Activated CD4-positive, alpha-beta T cell treated with anti-CD3 and anti-CD28 coated beads, Interleukin-2, amount 50 U/mL, for 4 hours (primary cell): ENCODE measurements around the gene HOXD13.
A peak's percentile ranks its signal among the peaks of the same experiment; 100 is the strongest.

Source experiments
- DNase-seq, 2 experiments: peaks; one replicate each; pipeline ENCODE4 v3.0.0-alpha.2; 2020

HOXD13 gene

DNA sequence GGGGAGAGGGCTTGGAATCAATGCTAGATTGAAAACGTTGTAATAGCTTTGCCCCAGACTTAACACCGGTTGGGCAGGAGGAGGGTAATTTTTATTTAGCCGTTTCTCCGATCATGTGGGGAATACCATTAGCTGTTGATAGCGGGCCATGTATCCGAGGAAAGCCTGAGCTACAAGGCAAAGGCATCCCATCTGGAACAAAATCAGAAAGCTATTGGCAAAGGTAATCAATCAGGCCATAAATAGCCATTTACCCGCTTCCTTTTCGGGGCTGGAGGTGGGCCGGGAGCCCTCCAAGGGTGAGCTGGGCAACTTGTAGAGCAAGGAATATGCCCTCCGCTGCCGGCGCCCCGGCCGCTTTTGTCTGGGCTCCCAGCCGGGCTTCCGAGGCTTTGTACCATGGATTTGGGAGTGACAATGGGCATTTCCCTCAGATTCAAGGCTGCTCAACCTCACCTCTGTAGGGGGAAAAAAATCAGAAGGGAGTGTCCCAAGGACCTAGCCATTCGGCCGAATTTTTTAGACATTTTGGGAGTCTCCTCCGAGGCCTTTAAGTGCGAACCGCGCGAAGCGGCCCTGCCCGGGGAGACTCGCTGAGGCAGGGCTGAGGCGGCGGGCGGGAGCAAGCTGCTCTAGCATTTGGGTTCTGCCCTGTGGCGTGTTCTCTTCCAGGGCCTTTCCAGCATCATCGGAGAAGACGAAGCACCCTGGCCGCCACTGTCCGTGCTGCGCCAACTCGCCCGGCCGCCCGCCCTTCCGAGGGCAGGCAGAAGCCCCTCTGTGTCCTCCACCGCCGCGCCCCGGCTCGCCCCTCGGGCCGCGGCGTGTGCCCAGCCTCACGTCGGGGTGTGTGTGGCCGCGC, 28.9 kb downstream of the HOXD13 start:
- DNase-seq: no peak

DNA sequence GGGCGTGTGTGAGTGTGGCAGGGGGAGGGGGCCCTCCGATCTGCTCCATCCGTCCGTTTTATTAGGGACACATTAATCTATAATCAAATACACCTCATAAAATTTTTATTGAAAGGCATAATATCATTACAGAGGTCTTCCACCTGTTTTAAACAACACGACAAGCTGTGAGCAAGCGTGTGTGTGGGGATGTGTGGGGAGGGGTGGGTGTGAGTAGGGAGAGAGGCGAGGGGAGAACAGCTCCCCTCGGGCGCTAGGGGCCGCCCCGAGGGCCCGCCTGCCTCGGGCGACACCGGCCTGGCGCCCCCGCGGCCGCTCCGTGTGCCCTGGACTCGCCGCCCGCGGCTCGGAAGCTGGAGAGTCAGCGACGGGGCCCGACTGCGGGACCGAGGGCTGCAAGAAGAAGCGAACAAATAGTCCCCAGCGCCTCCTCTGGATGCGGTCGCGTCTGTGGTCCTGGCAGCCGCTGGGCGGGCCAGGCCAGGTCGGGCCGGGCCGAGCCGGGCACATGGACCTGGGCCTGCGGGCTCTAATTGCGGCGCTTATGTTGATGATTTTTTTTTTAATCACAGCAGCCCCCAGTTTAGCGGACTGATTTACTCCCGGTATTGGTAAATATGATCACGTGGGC, 29.6 kb downstream of the HOXD13 start:
- DNase-seq: no peak

DNA sequence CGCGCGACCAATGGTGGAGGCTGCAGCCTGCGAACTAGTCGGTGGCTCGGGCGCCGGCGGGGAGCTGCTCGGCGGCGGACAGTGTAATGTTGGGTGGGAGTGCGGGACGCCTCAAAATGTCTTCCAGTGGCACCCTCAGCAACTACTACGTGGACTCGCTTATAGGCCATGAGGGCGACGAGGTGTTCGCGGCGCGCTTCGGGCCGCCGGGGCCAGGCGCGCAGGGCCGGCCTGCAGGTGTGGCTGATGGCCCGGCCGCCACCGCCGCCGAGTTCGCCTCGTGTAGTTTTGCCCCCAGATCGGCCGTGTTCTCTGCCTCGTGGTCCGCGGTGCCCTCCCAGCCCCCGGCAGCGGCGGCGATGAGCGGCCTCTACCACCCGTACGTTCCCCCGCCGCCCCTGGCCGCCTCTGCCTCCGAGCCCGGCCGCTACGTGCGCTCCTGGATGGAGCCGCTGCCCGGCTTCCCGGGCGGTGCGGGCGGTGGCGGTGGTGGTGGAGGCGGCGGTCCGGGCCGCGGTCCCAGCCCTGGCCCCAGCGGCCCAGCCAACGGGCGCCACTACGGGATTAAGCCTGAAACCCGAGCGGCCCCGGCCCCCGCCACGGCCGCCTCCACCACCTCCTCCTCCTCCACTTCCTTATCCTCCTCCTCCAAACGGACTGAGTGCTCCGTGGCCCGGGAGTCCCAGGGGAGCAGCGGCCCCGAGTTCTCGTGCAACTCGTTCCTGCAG, 30.3 kb downstream of the HOXD13 start, which contains the start of gene HOXD9:
TSS of gene HOXD9 (plus strand) at position 37 of the 728 bp plus-strand sequence. CDS start at position 87, 50 bp downstream.
- DNase-seq: no peak

DNA sequence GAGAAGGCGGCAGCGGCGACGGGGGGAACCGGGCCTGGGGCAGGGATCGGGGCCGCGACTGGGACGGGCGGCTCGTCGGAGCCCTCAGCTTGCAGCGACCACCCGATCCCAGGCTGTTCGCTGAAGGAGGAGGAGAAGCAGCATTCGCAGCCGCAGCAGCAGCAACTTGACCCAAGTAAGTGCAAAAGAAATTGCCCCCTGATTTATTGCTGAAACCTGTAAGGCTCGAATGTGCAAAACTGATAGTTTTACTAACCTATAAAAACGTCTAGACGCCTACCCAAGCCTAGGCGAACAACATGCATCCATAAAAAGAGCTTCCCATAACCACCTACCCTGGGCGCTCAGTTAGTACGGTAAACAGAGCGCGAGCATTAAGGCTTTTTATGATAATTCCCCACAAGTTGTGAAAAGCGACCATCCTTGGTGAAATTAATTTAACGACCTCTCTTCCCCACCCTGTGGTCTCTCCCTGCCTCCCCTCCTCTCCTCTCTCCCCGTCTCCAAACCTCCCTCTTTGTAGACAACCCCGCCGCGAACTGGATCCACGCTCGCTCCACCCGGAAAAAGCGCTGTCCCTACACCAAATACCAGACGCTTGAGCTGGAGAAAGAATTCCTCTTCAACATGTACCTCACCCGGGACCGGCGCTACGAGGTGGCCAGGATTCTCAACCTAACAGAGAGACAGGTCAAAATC, 31.0 kb downstream of the HOXD13 start:
- DNase-seq: no peak

DNA sequence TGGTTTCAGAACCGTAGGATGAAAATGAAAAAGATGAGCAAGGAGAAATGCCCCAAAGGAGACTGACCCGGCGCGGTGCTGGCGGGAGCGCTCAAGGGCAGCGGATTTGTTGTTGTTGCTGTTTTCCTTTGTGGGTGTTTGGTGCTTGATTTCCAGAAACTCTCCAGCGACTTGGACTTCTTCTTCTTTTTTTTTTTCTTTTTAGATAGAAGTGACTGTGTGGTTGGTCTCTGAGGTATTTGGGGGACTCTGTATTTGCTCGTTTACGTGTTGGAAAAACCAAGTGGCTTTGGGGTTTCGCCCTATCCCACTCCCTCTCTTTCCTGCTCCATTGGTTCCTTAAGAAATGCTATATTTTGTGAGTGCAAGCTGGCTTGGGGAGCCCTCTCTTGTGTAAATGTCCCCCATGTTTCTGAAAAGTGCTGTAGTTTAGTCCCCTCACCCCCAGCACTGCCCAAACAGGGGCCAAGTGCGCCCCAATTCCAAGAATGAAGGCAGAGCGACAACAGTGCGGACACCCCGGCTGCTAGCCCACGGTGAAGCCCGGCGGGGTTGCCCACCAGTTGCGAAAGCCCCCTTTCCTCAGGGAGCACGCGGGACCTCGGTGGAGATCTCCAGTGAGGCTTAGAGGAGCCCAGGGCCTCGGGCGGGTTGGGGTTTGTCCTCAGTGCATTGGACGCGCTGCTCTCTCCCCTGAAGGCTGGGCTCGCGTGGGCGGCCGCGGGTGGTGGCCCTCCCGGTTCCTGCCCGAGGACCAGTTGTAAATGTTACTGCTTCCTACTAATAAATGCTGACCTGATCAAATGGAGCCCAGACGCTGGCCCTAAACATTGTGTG, 31.8 kb downstream of the HOXD13 start:
- DNase-seq: no peak

DNA sequence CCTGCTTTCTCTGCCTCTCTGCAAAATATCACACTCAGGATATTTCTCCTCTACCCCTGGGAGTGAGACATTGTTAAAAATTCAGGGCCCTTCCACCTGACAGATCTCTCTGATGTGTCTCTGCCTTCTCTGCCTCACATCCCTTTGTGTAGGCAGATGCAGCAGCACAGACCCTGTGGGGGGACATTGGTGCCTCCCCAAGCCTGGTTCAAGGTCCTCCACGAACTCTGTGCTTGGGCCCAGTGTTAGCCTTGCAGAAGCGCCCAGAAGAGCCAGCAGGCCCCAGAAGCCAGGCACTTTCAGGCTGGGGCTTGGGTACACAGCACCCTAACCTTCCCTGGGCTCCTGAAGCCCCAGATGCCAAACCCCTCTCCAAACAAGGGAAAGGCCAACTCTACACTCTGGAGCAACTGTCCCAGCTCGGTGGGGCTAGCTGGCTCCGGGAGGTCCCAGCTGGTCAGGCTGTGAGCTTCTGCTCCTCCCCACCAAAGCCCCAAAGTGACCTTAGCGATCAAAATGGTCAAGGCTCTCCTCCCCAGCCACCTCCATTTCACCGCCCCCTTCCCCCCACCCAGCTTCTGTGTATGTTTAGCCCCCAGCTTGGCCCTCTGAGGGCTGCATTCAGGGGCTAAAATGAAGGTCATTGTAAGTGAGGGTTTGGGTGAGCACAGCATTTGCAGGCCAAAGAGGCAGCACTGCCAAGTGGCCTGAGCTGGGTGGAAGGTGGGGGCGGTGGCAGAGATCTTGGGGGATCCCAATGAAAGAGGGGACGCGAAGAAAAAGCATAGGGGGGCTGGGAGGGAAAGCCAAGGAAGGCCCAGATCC, 32.6 kb downstream of the HOXD13 start:
- DNase-seq: no peak

DNA sequence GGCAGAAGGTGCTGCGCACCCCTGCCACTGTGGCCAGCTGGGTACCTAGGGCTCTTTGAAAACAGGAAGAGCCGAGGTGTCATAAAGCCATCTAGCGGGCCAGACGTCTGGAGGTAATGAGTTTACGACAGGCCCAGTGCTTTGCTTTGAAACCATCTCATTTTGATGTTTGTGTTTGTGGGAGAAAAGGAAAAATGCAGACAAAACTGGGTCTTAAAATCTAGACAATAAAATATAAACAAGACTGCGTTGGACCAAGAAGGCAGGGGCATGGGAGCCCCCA, 33.2 kb downstream of the HOXD13 start:
- no peak for DNase-seq

DNA sequence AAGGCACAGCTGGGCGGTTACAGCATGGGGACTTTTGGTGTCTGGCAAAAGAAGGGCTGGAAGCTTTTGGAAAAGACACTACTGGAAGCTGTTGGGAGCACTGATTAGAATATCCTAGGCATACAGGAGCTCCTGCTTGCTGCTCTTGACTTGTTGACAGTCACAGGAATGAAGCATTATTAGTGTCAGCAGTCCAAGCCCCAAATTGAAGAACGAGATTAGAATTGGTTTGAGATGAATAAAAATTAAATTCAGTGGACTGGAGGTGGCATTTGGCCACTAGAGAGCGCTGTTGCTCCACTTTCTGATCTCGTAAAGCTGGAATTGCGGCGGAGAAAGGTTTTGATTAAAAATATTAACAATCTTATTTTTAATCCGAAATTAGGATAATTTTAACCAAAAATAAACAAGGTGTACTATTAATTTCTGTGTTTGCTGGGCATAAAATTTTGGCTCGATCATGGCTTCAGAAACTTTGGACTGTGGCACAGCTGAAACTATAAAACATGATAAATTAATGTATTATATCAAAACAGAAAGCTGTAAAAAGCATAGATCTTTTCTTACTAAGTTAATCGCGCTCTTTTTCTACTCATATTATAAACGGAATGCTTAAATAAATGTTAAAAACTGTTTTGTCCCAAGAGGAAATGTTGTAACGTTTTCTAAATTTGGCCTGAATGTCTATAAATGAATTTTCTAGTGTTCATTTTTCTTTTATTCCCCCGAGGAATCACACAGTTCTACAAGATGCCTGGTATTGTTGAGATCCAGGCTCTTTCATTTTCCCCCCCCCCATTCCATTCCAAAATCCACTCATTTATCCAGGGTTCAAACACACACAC, 34.6 kb downstream of the HOXD13 start:
- peak; percentile 63 to 74 for DNase-seq

DNA sequence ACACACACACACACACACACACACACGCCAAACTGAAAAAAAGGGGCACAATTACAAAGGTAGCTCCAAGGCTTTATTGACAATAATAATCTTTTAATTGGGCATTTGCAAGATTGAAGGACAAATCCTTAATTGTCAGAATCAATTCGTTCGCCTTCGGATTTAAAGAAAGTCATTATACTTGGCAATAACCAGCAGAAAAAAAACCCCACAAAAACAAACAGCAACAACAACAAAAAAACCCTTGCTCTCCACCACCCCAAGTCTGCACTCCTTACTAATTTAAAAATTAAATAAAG, 35.2 kb downstream of the HOXD13 start:
- DNase-seq: no peak

DNA sequence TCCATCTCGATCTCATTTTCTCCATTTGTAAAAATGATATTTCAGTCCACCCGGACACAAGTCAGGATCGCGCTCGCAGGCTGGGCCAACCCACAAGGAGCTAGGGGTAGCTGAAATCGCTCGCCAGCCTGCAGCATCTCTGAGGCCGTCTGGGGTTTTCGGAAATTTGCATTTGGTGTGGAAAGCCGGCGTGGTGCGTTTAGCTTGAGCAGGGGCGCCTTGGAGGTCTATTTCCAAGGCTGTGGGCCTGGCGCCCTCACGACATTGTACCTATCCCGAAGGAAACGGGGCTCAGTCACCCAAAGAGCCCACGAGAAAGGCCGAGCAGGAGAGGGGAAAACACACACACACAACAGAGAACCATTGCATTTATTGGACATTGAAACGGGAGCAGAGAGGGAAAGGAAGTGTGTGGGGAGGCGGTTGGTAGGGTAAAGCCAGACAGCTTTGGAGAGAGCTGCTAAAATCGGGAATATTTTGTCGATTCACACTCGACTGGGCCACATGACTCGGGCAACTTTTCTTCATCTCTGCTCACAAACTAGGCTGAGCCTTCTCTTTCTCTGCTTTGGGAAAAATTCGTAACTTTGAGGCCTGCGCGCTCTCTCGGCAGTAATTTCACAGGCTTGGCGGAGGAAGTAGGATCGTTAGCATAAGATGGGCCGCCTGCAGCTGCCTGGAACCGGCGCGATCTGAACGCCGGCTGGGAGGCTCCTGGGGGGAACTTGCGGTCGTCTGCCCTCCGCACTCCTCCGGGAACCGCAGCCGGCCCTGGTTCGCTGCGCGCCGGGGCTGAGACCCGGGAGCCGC, 35.9 kb downstream of the HOXD13 start:
- no peak for DNase-seq

DNA sequence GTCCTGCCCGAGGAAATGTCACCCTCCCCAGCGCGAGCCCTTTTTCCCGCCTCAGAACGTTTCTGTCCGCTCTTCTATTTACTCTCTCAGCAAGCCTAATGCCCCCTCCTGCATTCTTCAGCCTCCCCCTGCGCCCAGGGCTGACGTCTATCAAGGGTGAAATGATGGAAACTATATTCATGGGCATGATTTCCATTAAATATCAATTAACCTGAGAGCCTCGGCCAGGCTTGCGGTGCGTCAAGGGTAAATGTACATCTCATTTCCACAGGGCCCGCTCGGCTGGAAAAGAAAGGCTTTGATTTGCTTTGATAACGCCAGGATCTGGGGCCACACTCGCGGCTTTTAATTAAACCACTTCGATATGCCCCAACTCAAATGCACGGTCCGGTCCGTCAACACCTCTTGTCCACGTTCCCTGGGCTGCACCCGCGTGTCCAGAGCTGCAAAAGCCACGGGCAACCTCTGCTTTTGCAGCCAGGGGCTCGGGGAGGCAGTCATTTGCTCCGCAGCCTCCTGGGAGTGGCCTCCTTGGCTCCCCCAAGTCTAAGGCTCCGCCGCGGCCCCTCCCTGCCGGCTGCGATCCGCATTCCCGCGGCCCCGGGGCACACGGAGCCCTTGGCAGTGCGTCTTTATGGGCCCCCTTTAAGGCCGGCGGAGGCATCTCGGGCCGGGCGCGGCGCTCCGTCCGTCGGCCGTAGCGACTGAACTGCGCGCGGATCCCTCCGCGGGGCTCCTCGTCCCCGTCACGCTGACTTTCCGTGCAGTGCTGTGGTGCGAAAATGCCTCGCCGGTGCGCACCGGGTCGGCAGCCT, 36.7 kb downstream of the HOXD13 start, which contains the start of gene HOXD8:
TSS of gene HOXD8 (plus strand) at position 724 of the 815 bp plus-strand sequence. CDS start 662 bp downstream, outside the sequence.
- DNase-seq: no peak

DNA sequence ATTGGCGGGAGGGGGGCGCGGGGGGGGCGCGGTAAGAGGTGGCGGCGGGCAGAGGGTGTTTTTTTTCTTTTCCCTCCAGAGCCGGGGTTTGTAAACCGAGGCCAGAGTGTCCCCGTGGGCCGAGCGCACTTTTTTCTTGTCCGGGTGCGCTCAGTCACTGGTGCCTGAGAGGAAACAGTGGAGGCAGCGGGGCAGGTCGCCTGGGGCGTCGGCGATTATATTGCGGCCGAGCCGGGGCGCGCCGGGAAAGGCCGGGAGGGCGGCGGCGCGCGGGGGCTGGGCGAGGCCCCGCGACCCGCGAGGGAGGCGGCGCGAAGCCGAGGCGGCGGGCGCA, 37.3 kb downstream of the HOXD13 start:
- DNase-seq: no peak

DNA sequence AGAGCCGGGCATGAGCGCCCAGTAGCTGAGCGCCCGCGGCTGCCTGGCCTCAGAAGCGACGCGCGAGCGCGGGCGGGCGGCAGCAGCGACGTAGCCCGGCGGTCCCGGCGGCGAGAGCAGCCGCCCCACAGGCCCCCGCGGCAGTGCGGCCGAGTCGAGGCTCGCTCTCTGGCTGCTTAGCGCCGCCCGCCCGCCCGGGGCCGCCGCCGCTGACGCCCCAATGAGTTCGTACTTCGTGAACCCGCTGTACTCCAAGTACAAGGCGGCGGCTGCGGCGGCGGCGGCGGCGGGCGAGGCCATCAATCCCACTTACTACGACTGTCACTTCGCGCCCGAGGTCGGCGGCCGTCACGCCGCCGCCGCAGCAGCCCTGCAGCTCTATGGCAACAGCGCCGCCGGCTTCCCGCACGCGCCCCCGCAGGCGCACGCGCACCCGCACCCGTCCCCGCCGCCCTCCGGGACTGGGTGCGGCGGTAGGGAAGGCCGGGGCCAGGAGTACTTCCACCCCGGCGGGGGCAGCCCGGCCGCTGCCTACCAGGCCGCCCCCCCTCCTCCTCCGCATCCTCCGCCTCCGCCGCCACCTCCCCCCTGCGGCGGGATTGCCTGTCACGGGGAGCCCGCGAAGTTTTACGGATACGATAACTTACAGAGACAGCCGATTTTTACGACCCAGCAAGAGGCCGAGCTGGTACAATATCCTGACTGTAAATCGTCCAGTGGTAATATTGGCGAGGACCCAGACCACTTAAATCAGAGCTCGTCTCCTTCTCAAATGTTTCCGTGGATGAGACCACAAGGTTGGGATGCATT, 37.8 kb downstream of the HOXD13 start:
- DNase-seq: no peak

DNA sequence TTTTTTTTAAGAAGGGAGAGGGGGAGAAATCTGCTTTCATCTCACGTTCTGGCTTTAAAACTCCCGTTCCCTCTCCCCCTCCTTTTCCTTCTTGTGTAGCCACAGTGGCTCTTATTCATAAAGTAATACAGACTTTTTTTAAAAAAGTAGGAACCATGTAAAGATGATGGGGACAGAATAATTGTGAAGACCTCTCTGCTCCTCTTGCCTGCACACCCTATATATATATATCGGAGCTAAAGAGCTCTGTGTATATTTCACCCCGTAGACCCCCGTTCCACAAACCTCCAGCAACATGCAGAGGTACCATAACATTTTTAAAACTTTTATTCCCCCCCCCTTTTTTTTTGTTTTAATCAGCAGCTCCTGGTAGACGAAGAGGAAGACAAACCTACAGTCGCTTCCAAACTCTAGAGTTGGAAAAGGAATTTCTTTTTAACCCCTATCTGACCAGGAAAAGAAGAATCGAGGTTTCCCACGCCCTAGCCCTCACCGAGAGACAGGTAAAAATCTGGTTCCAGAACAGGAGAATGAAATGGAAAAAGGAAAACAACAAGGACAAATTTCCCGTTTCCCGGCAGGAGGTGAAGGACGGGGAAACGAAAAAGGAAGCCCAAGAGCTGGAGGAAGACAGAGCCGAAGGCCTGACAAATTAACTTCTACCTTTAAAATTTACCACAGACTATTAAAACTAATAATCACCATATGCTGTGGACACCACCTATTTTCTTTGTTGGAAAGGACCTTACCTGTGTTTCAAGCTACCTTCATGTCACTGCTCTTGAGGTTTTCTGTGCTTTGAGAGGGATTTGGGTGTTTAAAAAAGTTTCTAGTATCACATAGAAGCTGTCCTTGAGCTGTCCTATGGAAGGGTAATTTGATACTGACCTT, 38.7 kb downstream of the HOXD13 start:
- DNase-seq: no peak

DNA sequence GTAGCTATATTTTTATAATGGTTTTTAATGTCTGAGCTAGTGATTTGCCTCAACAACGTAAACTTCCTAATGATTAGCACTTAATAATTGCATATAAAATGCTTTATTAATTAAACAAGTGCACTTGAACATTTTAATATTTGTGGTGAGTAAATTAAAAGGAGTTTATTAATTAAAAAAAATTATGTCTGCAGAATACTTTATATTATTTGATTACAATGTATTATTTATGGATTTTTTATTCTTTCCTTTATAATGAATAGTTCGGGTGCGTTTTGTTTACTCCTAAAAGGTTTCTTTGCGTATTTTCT, 39.3 kb downstream of the HOXD13 start:
- no peak for DNase-seq

DNA sequence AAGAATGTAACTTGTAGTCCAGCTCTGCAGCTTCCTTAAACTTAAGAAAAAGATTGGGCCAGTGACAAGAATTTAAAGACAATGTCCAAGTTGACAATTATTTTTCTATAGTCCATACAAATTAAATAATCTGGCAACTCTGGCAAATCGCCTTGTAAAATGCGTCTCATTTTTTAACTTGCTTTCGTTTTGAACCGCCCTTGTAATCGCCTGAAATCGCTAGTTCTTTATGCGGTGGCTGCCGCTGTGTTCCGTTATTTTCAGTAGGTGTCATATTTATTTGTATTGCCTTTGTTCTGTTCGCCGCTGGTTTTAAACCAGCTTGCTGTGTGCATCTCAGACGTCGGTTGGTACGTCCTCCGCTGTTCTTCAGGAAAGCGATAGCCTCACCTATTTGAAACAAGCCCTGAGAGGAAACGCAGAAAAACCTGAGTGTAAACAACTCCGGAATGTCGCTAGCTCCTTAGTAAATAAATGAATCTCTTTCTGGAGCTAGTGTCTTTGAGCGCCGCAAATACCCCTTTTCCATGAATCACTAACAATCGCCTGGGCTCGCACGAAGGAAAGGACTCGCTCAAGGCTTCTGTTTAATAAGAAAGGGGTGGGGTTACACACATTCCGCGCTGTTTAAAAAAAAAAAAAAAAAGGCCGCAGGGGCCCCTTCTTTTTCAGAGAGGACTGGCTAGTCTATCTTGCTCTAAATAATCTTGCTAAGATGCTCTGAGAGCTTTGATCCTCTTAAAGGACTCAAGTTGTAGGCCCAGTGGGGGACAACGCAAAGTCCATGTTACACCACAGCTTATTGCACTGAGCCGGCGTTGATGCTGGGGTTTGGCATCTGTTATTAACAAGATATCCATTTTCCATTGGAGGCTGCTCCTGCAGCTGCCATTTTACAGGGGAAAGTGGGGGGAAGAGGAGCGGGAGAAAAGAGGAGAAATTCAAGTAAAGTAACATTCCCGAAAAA, 40.0 kb downstream of the HOXD13 start:
- no peak for DNase-seq
